K562 (cell line): Measurements from ENCODE around the gene PTTG1IP. TPM values are rescaled to one million over a fixed set of nuclear protein-coding genes. Genes with fewer than 3 reads are reported as not detected.

ENCODE experiments used
- AFF1 ChIP-seq, 2 experiments: fragments of 450-650 bp; IDR thresholded peaks; 2 replicates each; pipeline ENCODE4 v1.6.1; 2018; ENCODE audit warnings: mild to moderate bottlenecking in 2 of 2, low read depth in 1 of 2; ENCODE audit not compliant: partially characterized antibody in 2 of 2
- CCNT2 ChIP-seq: IDR thresholded peaks from 2 replicates; pipeline ENCODE4 v1.6.1; 2011; ENCODE audit warnings: borderline replicate concordance, low read depth, mild to moderate bottlenecking, moderate library complexity, mixed read lengths, low read length; ENCODE audit not compliant: insufficient read length; ENCODE audit errors: extremely low read depth
- PHF8 ChIP-seq: fragments of 200-600 bp; sonication (generic); IDR thresholded peaks from 2 replicates; pipeline ENCODE4 v1.6.1; 2012; ENCODE audit warnings: mixed run types, mild to moderate bottlenecking, inconsistent platforms, low read length, moderate library complexity, borderline replicate concordance
- RBM14 ChIP-seq: fragments of 200-400 bp; formaldehyde crosslinking; IDR thresholded peaks from 2 replicates; pipeline ENCODE4 v1.6.1; 2018; ENCODE audit warnings: low read depth, mild to moderate bottlenecking, low read length, moderate library complexity, borderline replicate concordance; ENCODE audit not compliant: insufficient read depth
- RBM39 ChIP-seq: fragments of 200-400 bp; formaldehyde crosslinking; optimal IDR thresholded peaks from 2 replicates; pipeline ENCODE3; 2018; ENCODE audit warnings: low read depth, low read length
- RNF2 ChIP-seq: sonication (generic); IDR thresholded peaks from 2 replicates; pipeline ENCODE4 v1.6.1; 2016
- SETDB1 ChIP-seq: IDR thresholded peaks from one replicate; pipeline ENCODE4 v1.6.1; 2012; ENCODE audit warnings: low read length, control low read depth, inconsistent platforms
- SMAD2 ChIP-seq: fragments of 150-350 bp; IDR thresholded peaks from 2 replicates; pipeline ENCODE4 v1.6.1; 2014; ENCODE audit warnings: low read depth, mild to moderate bottlenecking, low read length
- USF2 ChIP-seq: sonication (generic); formaldehyde crosslinking; IDR thresholded peaks from 2 replicates; pipeline ENCODE4 v1.5.0; 2020; ENCODE audit warnings: missing genetic modification reagents
- ZBTB40 ChIP-seq, 2 experiments: fragments of 450-650 bp in 1 of 2; sonication (generic) in 1 of 2; formaldehyde crosslinking in 1 of 2; IDR thresholded peaks; 2 replicates each; pipeline versions ENCODE4 v1.7.1 to v1.9.0; 2016 to 2022; ENCODE audit warnings: inconsistent platforms in 1 of 2, mild to moderate bottlenecking in 1 of 2, missing genetic modification reagents in 1 of 2
- ZNF695 ChIP-seq: fragments of 450-650 bp; formaldehyde crosslinking; IDR thresholded peaks from 2 replicates; pipeline ENCODE4 v1.4.0; 2020; ENCODE audit warnings: mild to moderate bottlenecking, moderate library complexity
- polyA plus RNA-seq, 8 experiments: library from polyadenylated mRNA; depleted of rRNA in 4 of 8; stranded (reverse) in 5 of 8; unstranded in 3 of 8; fragments of >200 nt; fragmentation: Nextera tagmentation in 2 of 8; fragmentation: Illumina TruSeq in 1 of 8; extraction: Ambion mirVana in 2 of 8; extraction: Trizol in 1 of 8; gene quantifications; 2 replicates each; pipeline versions ENCODE4 v1.2.1 to v1.2.3, GENCODE V29; 2011 to 2014; ENCODE audit warnings: inconsistent platforms in 1 of 8, missing spikeins in 1 of 8
- total RNA-seq, 7 experiments: library from RNA; depleted of rRNA in 6 of 7; stranded (reverse); fragments of >200 nt in 6 of 7; fragmentation: Illumina TruSeq in 2 of 7; extraction: Trizol in 2 of 7; gene quantifications; 2 replicates each; pipeline versions ENCODE4 v1.2.1 to v1.2.3, GENCODE V29; 2011 to 2021; ENCODE audit warnings: low replicate concordance in 1 of 7

The PTTG1IP gene
- total and polyA plus RNA-seq, 9 of the 15 experiments (the other 6 are each of a cell fraction or from before 2014, with no cell fraction given), result 5.0 to 99.3 (median 82.4) TPM

GRCh38 chr21:44801468-44802395, 71.8 kb downstream of the PTTG1IP start, which contains the start of gene UBE2G2 (continued):
- TF ChIP-seq ZBTB40 (IDR thresholded peaks at IDR 0.05) (peak; percentile 99), ZBTB40 (CRISPR knock-in tag; IDR thresholded peaks at IDR 0.05) (no peak), RBM39 (no peak), SETDB1 (no peak), RBM14 (0 out of 2 replicates have a peak, but pooled peaks have one; percentile 38), AFF1 (IDR thresholded peaks at IDR 0.05; ENCODE audit: low read depth in 1 of 2, partially characterized antibody in 2 of 2) (peak in 1 of 2 experiments; percentile 27), USF2 (CRISPR knock-in tag) (no peak), PHF8 (peak; percentile 97; the same call in 1 of the 2 replicates), RNF2 (peak; percentile 32; the same call in 1 of the 2 replicates), SMAD2 (no peak), ZNF695 (CRISPR knock-in tag) (no peak), CCNT2 (peak; percentile 81)
